Right ventricle myocardium inferior (tissue), 1 donor: ENCODE data around the gene CDO1. TPM values are rescaled to one million over a fixed set of nuclear protein-coding genes. Genes with fewer than 3 reads are reported as not detected.
A peak's percentile ranks its signal among the peaks of the same experiment; 100 is the strongest.

Experiments used
- ATAC-seq: fragments of 200-7000 bp; cut with Tn5 transposase; one replicate; pipeline ENCODE4 v1.9.1; 2020; ENCODE audit warnings: mild to moderate bottlenecking, moderate library complexity
- DNase-seq: peaks from one replicate; pipeline ENCODE4 v3.0.0; 2021; ENCODE audit errors: missing footprints
- intact Hi-C: fragments of 100-400 bp; cut with DNase I; formaldehyde crosslinking; loops from one replicate; pipeline ENCODE4 v1.11.0; 2022
- long read RNA-seq: library from polyadenylated mRNA; unstranded; transcript quantifications from one replicate; pipeline ENCODE4 v2.0.0, GENCODE V29; 2021
- total RNA-seq: library from RNA; stranded (reverse); fragmentation: NEBNext Ultra II Directional; extraction: Animal tissue kit (Norgen Biotek cat#: 25700); gene quantifications from one replicate; pipeline ENCODE4 v1.2.1, GENCODE V29; 2021
- donor health status: DM: no; HTN: yes; CAD: no; lungs with severe emphysema.

CDO1 gene
- total RNA-seq, result 12.2 TPM
- long read RNA-seq, partial matches to known transcripts, result 0 of 1 reads
- long read RNA-seq, other reads (novel, unspliced or antisense), result 1 of 1 reads

- ATAC-seq (peak; percentile 92), DNase-seq (peak; percentile 75)
- intact Hi-C loops, result no loop called here
These were observed at the start of gene CDO1 for GRCh38 chr5:115816226-115817081. TSS of gene CDO1 (minus strand) at chr5:115816659. CDS start at chr5:115816397, 262 bp downstream.

DNA sequence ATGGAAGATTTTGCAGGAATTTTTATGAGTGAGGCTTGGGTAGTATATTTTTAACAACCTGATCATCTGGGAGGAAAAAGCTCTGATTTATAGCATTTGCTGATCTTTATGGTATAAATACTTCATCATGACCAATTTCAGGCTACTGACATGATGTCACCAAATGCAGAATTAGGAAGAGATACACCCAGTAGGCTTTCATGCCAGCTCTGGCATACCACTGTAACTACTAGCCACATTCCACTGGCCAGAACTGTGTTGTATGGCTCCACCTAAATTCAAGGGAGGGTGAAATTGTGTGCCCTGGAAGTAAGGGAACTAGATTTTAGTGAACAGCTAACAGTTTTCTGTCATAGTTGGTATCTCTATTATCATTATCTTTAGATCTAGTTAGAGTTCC is 42.9 kb upstream of the CDO1 start:
- intact Hi-C loops, result no loop called here
- ATAC-seq (no peak), DNase-seq (no peak)

- intact Hi-C loops, result no loop called here
- DNase-seq (no peak), ATAC-seq (no peak)
These were observed 41.9 kb upstream of the CDO1 start for GRCh38 chr5:115858396-115858795.

GRCh38 chr5:115857626-115858349 is 41.3 kb upstream of the CDO1 start:
- intact Hi-C loops, result no loop called here
- ATAC-seq, result no peak
- no peak for DNase-seq

- no peak for DNase-seq
- intact Hi-C loops, result no loop called here
- ATAC-seq, result no peak
These were observed 40.6 kb upstream of the CDO1 start for GRCh38 chr5:115857057-115857479.

GRCh38 chr5:115855959-115856358 is 39.5 kb upstream of the CDO1 start:
- DNase-seq, result no peak
- intact Hi-C loops, result no loop called here
- ATAC-seq, result no peak

DNA sequence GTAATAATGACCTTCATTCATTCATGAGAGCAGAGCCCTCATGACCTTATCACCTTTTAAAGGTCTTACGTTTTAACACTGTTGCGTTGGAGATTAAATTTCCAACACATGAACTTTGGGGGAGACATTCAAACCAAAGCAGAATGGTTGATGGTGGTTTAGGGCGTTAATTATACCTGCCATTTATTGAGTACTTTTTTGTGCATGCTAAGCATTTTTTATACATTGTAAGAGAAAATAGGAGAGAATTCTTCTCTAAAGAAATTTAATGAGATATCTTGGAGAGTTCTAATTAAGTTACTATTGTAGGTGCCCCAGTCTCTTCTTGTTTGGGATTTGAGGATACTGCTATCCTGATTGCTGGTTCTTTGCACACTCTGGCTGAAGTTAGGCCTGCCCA is 37.7 kb upstream of the CDO1 start:
- no peak for DNase-seq
- ATAC-seq, result no peak
- intact Hi-C loops, result no loop called here

- intact Hi-C loops, result no loop called here
- DNase-seq (no peak), ATAC-seq (no peak)
These were observed 34.4 kb upstream of the CDO1 start for GRCh38 chr5:115850744-115851416.

DNA sequence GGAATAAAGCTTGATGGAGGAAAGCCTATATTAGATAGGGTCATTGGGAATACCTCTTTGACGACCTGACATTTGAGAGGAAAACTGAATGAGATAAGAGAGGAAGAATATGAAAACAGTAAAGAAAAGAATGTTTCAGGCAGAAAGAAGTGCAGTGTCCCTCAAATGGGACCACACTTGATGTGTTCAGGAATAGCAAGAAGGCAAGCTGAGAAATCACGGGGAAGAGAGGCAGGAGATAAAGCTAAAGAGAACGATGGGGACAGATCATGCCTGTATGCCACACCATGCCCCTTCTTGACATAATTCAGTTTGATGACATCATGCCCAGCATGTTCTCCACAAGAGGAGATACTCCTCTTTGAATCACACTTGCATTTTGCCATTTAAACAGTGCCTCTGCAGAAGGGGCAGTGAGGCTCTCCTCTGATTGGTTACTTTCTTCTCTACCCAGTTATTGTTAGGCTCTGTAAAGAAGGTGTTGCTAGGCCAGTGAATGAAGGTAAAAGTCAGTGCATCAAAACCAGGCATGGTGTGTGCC is 32.9 kb upstream of the CDO1 start:
- ATAC-seq, result peak; percentile 20
- no peak for DNase-seq
- intact Hi-C loops, result loop anchor here (10.0 kb wide), 1 partner anchor 555 kb away; the partner anchor contains the start of gene CCDC112

- ATAC-seq (no peak), DNase-seq (no peak)
- intact Hi-C loops, result loop anchor here (10.0 kb wide), 1 partner anchor 552 kb away; the partner anchor contains the start of gene CCDC112
These were observed 30.8 kb upstream of the CDO1 start for GRCh38 chr5:115847290-115847689.

- no peak for DNase-seq
- intact Hi-C loops, result loop anchor here (5.0 to 10.0 kb wide), 2 partner anchors 228 to 550 kb away; partner anchors contain the start of gene CCDC112
These were observed 27.9 kb upstream of the CDO1 start for GRCh38 chr5:115844321-115844817.

DNA sequence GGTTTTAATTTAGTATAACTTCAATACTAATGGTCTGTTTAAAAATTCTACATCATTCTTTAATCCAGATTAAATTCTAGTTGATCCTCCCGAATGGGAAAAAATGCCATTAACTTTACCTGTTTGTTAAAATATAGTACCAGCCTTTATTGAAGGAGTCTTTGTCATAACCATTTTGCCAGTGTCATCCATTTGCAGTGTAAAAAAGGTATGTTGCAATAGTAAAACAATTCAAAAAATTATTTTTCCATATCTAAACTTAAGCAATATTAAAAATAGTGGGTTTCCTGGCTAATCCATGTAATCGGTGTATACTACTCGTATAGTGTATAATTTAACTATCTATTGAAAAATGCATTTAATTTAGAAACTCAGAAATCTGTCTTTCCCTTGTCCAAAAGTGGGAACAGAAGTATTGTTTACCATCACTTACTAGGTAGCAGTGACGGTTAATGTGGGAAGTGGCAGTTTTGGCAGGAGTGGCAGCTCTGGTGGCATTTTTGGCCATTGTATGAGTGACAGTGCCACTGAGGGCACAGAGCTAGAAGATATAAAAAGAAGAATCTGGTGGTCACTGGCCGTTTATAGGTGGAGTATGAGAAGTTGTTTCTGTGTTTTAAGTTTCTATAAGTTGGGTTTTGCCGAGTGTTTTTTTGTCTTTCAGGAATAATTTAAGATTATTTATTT is 27.1 kb upstream of the CDO1 start:
- ATAC-seq, result no peak

More at GRCh38 chr5:115844321-115844817, 27.9 kb upstream of the CDO1 start:
- no peak for ATAC-seq

DNA sequence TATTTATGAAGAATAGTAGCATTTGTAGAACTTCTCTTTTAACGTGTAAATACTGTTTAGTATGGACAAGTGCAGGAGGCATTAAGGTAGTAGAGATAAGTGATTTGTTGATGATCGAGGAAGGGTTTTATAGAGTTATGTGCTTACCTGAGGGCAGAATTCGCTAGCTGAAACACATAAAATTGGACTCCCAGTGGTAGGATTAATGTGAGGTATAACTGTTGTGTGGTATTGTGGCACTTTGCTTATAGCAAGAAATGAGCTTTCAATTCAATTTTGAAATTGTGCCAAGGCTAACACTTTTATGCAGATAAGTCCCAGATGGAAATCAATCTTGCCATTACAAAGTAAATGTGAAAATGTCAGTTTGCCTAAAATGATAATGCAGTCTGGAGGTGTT is 26.5 kb upstream of the CDO1 start:
- intact Hi-C loops, result loop anchor here (5.0 to 10.0 kb wide), 2 partner anchors 229 to 548 kb away; partner anchors contain the start of gene CCDC112
- no peak for ATAC-seq

More for the DNA sequence above, 27.1 kb upstream of the CDO1 start:
- intact Hi-C loops, result loop anchor here (5.0 to 10.0 kb wide), 2 partner anchors 229 to 549 kb away; partner anchors contain the start of gene CCDC112
- no peak for DNase-seq

GRCh38 chr5:115842089-115842935 is 25.9 kb upstream of the CDO1 start:
- DNase-seq, result no peak
- intact Hi-C loops, result loop anchor here (5.0 to 10.0 kb wide), 2 partner anchors 230 to 548 kb away; partner anchors contain the start of gene CCDC112

More for the DNA sequence above, 26.5 kb upstream of the CDO1 start:
- no peak for DNase-seq

GRCh38 chr5:115841382-115842088 is 25.1 kb upstream of the CDO1 start, which contains the start of the genes AP3S1 and ATG12:
TSS of gene AP3S1 (plus strand) at chr5:115841935. CDS start at chr5:115842038, 103 bp downstream.
TSS of gene ATG12 (minus strand) at chr5:115841565. CDS start at chr5:115841552, 13 bp downstream.
- DNase-seq (peak; percentile 95), ATAC-seq (peak; percentile 97)
- intact Hi-C loops, result loop anchor here (1.0 to 10.0 kb wide), 3 partner anchors 215 to 547 kb away; partner anchors contain the start of genes CCDC112 and TMED7

More at GRCh38 chr5:115842089-115842935, 25.9 kb upstream of the CDO1 start:
- ATAC-seq, result peak; percentile 65

GRCh38 chr5:115840873-115841272 is 24.4 kb upstream of the CDO1 start:
- ATAC-seq (no peak), DNase-seq (no peak)
- intact Hi-C loops, result loop anchor here (1.0 to 10.0 kb wide), 3 partner anchors 215 to 546 kb away; partner anchors contain the start of genes CCDC112 and TMED7
